K562 (cell line): ENCODE results near the gene NVL. TPM values are rescaled to one million over a fixed set of nuclear protein-coding genes. Genes with fewer than 3 reads are reported as not detected.
A peak's percentile ranks its signal among the peaks of the same experiment; 100 is the strongest.

Experiments
- ATAC-seq: fragments of 200-7000 bp; cut with Tn5 transposase; 3 replicates; pipeline ENCODE4 v1.9.1; 2020; ENCODE audit warnings: moderate library complexity
- BruUV-seq: library from RNA; stranded (reverse); fragments of 400-500 nt; replicated peaks from 2 replicates; lab custom pipeline; 2021; lab: Mats Ljungman, UMichigan
- CTCF ChIA-PET: fragments of 300-600 bp; formaldehyde crosslinking; extraction: SDS; loops from one replicate; lab custom pipeline; 2021; ENCODE audit warnings: low intra/inter-chr PET ratio; lab: Yijun Ruan, JAX
- POLR2A ChIA-PET: fragments of 300-600, 350-650 bp; sonication (Branson Sonifier 250); formaldehyde crosslinking; extraction: SDS; loops from one replicate; lab custom pipeline; 2021; ENCODE audit warnings: antibody characterized with exemption, inconsistent platforms; lab: Yijun Ruan, JAX
- DNase-seq, 4 experiments: peaks; one replicate each; pipeline versions ENCODE4 v3.0.0 to v3.0.0-alpha.2; 2011 to 2018; ENCODE audit warnings: low spot score in 3 of 4, mixed read lengths in 3 of 4; ENCODE audit errors: extremely low read depth in 1 of 4
- FAIRE-seq: peaks from 2 replicates; lab custom pipeline; 2011; peaks lifted over from hg19 to GRCh38; lab: Jason Lieb, UNC
- H2AFZ ChIP-seq: 2 replicates; pipeline ENCODE4 v1.6.0; 2011; ENCODE audit warnings: low read depth, low read length, control low read depth, inconsistent platforms
- H3K27ac ChIP-seq: fragments of 200-600 bp; 3 replicates; pipeline ENCODE4 v1.8.0; 2011; ENCODE audit warnings: low read depth, mild to moderate bottlenecking, control low read depth, inconsistent platforms, low read length, moderate library complexity, mixed read lengths; ENCODE audit errors: extremely low read depth
- H3K27me3 ChIP-seq, 2 experiments: fragments of 300-600 bp in 1 of 2; 2 replicates in 1 of 2; 3 replicates in 1 of 2; pipeline versions ENCODE4 v1.6.0 to v1.8.0; 2011; ENCODE audit warnings: inconsistent platforms in 2 of 2, low read length in 2 of 2, mild to moderate bottlenecking in 1 of 2, mixed read lengths in 1 of 2, moderate library complexity in 1 of 2; ENCODE audit not compliant: control insufficient read depth in 2 of 2, insufficient read depth in 2 of 2
- H3K36me3 ChIP-seq: fragments of 300-600 bp; 3 replicates; pipeline ENCODE4 v1.8.0; 2011; ENCODE audit warnings: mild to moderate bottlenecking, low read length, inconsistent platforms; ENCODE audit not compliant: control insufficient read depth, insufficient read depth
- H3K4me1 ChIP-seq, 2 experiments: fragments of 200-600 bp in 1 of 2; replicated peaks in 1 of 2; 2 replicates in 1 of 2; 3 replicates in 1 of 2; pipeline versions ENCODE4 v1.5.1 to v1.8.0; 2011; ENCODE audit warnings: inconsistent platforms in 2 of 2, low read length in 2 of 2, mild to moderate bottlenecking in 1 of 2, mixed read lengths in 1 of 2, moderate library complexity in 1 of 2; ENCODE audit not compliant: control insufficient read depth in 2 of 2, insufficient read depth in 2 of 2
- H3K4me2 ChIP-seq: 2 replicates; pipeline ENCODE4 v1.6.1; 2011; ENCODE audit warnings: low read length, control low read depth, inconsistent platforms, mixed read lengths; ENCODE audit not compliant: insufficient read depth
- H3K4me3 ChIP-seq: fragments of 200-600 bp; sonication (generic), shearing (Covaris generic); 2 replicates; pipeline ENCODE4 v1.5.1; 2016; ENCODE audit warnings: control low read depth, inconsistent platforms
- H3K79me2 ChIP-seq: fragments of 200-600 bp; 3 replicates; pipeline ENCODE4 v1.8.0; 2011; ENCODE audit warnings: low read length, inconsistent platforms; ENCODE audit not compliant: control insufficient read depth, insufficient read depth
- H3K9ac ChIP-seq, 2 experiments: 2 replicates each; pipeline versions ENCODE4 v1.6.0 to v1.6.1; 2011; ENCODE audit warnings: low read depth in 2 of 2, low read length in 2 of 2, control low read depth in 1 of 2, inconsistent platforms in 1 of 2, mild to moderate bottlenecking in 1 of 2, mixed read lengths in 1 of 2; ENCODE audit not compliant: insufficient read depth in 1 of 2
- H3K9me1 ChIP-seq: one replicate; pipeline ENCODE4 v1.6.0; 2011; ENCODE audit warnings: inconsistent platforms, mild to moderate bottlenecking, low read length, moderate library complexity; ENCODE audit not compliant: control insufficient read depth, insufficient read depth
- H3K9me3 ChIP-seq: replicated peaks from 2 replicates; pipeline ENCODE4 v1.5.1; 2011; ENCODE audit warnings: low read depth, low read length, inconsistent platforms; ENCODE audit not compliant: control insufficient read depth, insufficient read depth
- H4K20me1 ChIP-seq: replicated peaks from 2 replicates; pipeline ENCODE4 v1.6.1; 2011; ENCODE audit warnings: low read length, inconsistent platforms, mixed read lengths; ENCODE audit not compliant: control insufficient read depth, insufficient read depth
- C11orf30 ChIP-seq: fragments of 450-650 bp; IDR thresholded peaks from 2 replicates; pipeline ENCODE4 v1.6.1; 2016; ENCODE audit warnings: low read depth, mild to moderate bottlenecking
- CBX1 ChIP-seq: sonication (generic); IDR thresholded peaks from 2 replicates; pipeline ENCODE4 v1.6.1; 2016; ENCODE audit warnings: antibody characterized with exemption, low read depth, mild to moderate bottlenecking
- DDX20 ChIP-seq: fragments of 450-650 bp; IDR thresholded peaks from 2 replicates; pipeline ENCODE4 v1.6.1; 2016; ENCODE audit warnings: missing genetic modification characterization, low read depth, mild to moderate bottlenecking, missing compliant biosample characterization, moderate library complexity
- JUN ChIP-seq, 2 experiments: sonication (generic) in 1 of 2; formaldehyde crosslinking in 1 of 2; IDR thresholded peaks; 2 replicates each; pipeline versions ENCODE4 v1.6.1 to v1.8.0; 2012 to 2022; ENCODE audit warnings: borderline replicate concordance in 2 of 2, mild to moderate bottlenecking in 2 of 2, improper control_type of control experiment in 1 of 2, low read depth in 1 of 2, low read length in 1 of 2, missing genetic modification reagents in 1 of 2
- KDM1A ChIP-seq, 2 experiments: fragments of 450-650 bp; IDR thresholded peaks; 2 replicates each; pipeline ENCODE4 v1.6.1; 2016; ENCODE audit warnings: mild to moderate bottlenecking in 2 of 2
- KLF1 ChIP-seq: fragments of 450-650 bp; IDR thresholded peaks from 2 replicates; pipeline ENCODE4 v1.6.1; 2016; ENCODE audit warnings: missing genetic modification characterization, missing compliant biosample characterization
- MAFF ChIP-seq: IDR thresholded peaks from 2 replicates; pipeline ENCODE4 v1.6.1; 2012; ENCODE audit warnings: low read length, improper control_type of control experiment
- MAFG ChIP-seq: fragments of 450-650 bp; conservative IDR thresholded peaks from 2 replicates; pipeline ENCODE4 v1.6.1; 2016; ENCODE audit warnings: missing genetic modification characterization, missing compliant biosample characterization
- MAFK ChIP-seq: IDR thresholded peaks from 2 replicates; pipeline ENCODE4 v1.6.1; 2011; ENCODE audit warnings: low read length, improper control_type of control experiment
- MYBL2 ChIP-seq, 2 experiments: fragments of 450-650 bp in 1 of 2; sonication (generic) in 1 of 2; formaldehyde crosslinking in 1 of 2; IDR thresholded peaks; 2 replicates each; pipeline versions ENCODE4 v1.6.1 to v1.8.1; 2017 to 2022; ENCODE audit warnings: borderline replicate concordance in 1 of 2, inconsistent platforms in 1 of 2, low read depth in 1 of 2, mild to moderate bottlenecking in 1 of 2, missing genetic modification reagents in 1 of 2, moderate library complexity in 1 of 2
- NR3C1 ChIP-seq: sonication (generic); formaldehyde crosslinking; IDR thresholded peaks from 2 replicates; pipeline ENCODE4 v1.8.1; 2022; ENCODE audit warnings: missing genetic modification reagents
- TAL1 ChIP-seq: fragments of 450-650 bp; IDR thresholded peaks from 2 replicates; pipeline ENCODE4 v1.6.1; 2016; ENCODE audit warnings: mild to moderate bottlenecking
- ZNF146 ChIP-seq: IDR thresholded peaks from one replicate; pipeline ENCODE4 v1.6.1; 2018; ENCODE audit warnings: missing compliant biosample characterization; ENCODE audit not compliant: unreplicated experiment
- ZNF253 ChIP-seq: fragments of 250-450 bp; sonication (Bioruptor Pico); conservative IDR thresholded peaks from 2 replicates; pipeline ENCODE4 v1.6.1; 2021; ENCODE audit warnings: mild to moderate bottlenecking
- ZNF316 ChIP-seq: fragments of 450-650 bp; IDR thresholded peaks from 2 replicates; pipeline ENCODE4 v1.6.1; 2016
- WGBS: fragments of 100-300 bp; shearing (Covaris generic); methylation state at CpG from one replicate; pipeline ENCODE4 v1.1.6; 2016; ENCODE audit warnings: low coverage, mixed read lengths; ENCODE audit not compliant: insufficient coverage; ENCODE audit errors: missing lambda C conversion rate; 5-methylcytosine and 5-hydroxymethylcytosine counted together
- in situ Hi-C: fragments of 300-500 bp; cut with MboI; formaldehyde crosslinking; loops from 4 replicates; pipeline ENCODE4 v1.15.0; 2018; ENCODE audit warnings: inconsistent platforms, mixed read lengths
- intact Hi-C: fragments of 100-400 bp; cut with micrococcal nuclease; formaldehyde crosslinking; loops from 2 replicates; pipeline ENCODE4 v1.14.2; 2022
- polyA plus RNA-seq, 8 experiments: library from polyadenylated mRNA; depleted of rRNA in 4 of 8; stranded (reverse) in 5 of 8; unstranded in 3 of 8; fragments of >200 nt; fragmentation: Nextera tagmentation in 2 of 8; fragmentation: Illumina TruSeq in 1 of 8; extraction: Ambion mirVana in 2 of 8; extraction: Trizol in 1 of 8; gene quantifications; 2 replicates each; pipeline versions ENCODE4 v1.2.1 to v1.2.3, GENCODE V29; 2011 to 2014; ENCODE audit warnings: inconsistent platforms in 1 of 8, missing spikeins in 1 of 8
- total RNA-seq, 7 experiments: library from RNA; depleted of rRNA in 6 of 7; stranded (reverse); fragments of >200 nt in 6 of 7; fragmentation: Illumina TruSeq in 2 of 7; extraction: Trizol in 2 of 7; gene quantifications; 2 replicates each; pipeline versions ENCODE4 v1.2.1 to v1.2.3, GENCODE V29; 2011 to 2021; ENCODE audit warnings: low replicate concordance in 1 of 7
- TF ChIP-seq, protein P1 (sequence below): sonication (generic); formaldehyde crosslinking; IDR thresholded peaks from 2 replicates; pipeline ENCODE4 v1.9.0; 2022; ENCODE audit warnings: mild to moderate bottlenecking, missing genetic modification reagents
- TF ChIP-seq, protein P2 (sequence below): sonication (generic); formaldehyde crosslinking; IDR thresholded peaks from 2 replicates; pipeline ENCODE4 v1.8.0; 2022; ENCODE audit warnings: missing genetic modification reagents, mild to moderate bottlenecking, moderate library complexity, borderline replicate concordance
- TF ChIP-seq, protein P3 (sequence below): fragments of 450-650 bp; IDR thresholded peaks from 2 replicates; pipeline ENCODE4 v1.6.1; 2017; ENCODE audit warnings: mild to moderate bottlenecking, moderate library complexity

The NVL gene
- total and polyA plus RNA-seq, 9 of the 15 experiments (the other 6 are each of a cell fraction or from before 2014, with no cell fraction given), result 32.5 to 86.6 (median 62.9) TPM

DNA sequence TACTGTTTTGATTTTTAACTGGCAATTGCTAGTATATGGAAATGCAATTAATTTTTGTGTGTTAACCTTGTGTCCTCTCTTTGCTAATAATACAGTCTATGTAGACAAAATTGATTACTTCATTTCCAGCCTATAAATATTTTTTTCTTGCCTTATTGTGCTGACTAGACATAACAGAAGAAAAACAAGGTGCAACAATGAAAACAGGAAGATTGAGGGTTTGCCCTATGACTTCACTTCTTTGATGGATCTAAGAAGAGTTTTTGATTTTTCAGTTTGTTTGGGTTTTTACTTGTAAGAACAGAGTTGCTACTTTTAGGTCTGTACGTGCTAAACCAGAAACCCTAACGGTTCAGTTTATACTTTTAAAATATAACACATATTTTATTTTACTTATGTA lies 18.2 kb upstream of the NVL start:
- DNase-seq (no peak), FAIRE-seq (no peak)

DNA sequence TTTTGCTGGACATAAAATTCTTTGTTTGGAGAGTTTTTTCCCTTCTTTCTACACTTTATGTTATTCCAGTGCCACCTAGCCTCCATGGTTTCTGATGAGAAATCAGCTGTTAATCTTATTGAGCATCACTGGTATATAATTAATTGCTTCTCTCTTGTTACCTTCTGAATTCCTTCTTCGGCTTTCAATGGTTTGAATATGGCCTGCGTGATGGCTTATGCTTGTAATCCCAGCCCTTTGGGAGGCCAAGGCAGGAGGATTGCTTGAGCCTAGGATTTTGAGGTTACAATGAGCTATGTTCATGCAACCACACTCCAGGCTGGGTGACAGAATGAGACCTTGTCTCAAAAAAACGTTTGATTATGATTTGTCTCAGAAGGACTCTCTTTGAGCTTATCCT lies 13.7 kb upstream of the NVL start:
- POLR2A ChIA-PET, result interaction anchor here (0.7 to 1.3 kb wide), 3 partner anchors 9 to 14 kb away, joined by 3 to 4 read pairs (median 4); partner anchors contain the start of gene NVL
- TF ChIP-seq JUN (IDR thresholded peaks at IDR 0.05; ENCODE audit: borderline replicate concordance, low read depth, low read length) (peak; percentile 36; the same call in 1 of the 2 replicates), JUN (CRISPR knock-in tag; IDR thresholded peaks at IDR 0.05; ENCODE audit: borderline replicate concordance) (no peak), CBX1 (peak; percentile 93), ZNF253 (CRISPR knock-in tag) (no peak), KLF1 (tag) (no peak), KDM1A (IDR thresholded peaks at IDR 0.05) (peak in 1 of 2 experiments; percentile 39; a peak in 1 of 4 replicates), MYBL2 (IDR thresholded peaks at IDR 0.05; ENCODE audit: low read depth) (no peak), MYBL2 (CRISPR knock-in tag; IDR thresholded peaks at IDR 0.05; ENCODE audit: borderline replicate concordance) (no peak), ZNF146 (CRISPR knock-in tag) (no peak)
- TF ChIP-seq, protein P1, sequence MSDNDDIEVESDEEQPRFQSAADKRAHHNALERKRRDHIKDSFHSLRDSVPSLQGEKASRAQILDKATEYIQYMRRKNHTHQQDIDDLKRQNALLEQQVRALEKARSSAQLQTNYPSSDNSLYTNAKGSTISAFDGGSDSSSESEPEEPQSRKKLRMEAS, result no peak
- TF ChIP-seq, protein P2, sequence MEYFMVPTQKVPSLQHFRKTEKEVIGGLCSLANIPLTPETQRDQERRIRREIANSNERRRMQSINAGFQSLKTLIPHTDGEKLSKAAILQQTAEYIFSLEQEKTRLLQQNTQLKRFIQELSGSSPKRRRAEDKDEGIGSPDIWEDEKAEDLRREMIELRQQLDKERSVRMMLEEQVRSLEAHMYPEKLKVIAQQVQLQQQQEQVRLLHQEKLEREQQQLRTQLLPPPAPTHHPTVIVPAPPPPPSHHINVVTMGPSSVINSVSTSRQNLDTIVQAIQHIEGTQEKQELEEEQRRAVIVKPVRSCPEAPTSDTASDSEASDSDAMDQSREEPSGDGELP, result peak; percentile 28; the same call in 1 of the 2 replicates
- TF ChIP-seq, protein P3, sequence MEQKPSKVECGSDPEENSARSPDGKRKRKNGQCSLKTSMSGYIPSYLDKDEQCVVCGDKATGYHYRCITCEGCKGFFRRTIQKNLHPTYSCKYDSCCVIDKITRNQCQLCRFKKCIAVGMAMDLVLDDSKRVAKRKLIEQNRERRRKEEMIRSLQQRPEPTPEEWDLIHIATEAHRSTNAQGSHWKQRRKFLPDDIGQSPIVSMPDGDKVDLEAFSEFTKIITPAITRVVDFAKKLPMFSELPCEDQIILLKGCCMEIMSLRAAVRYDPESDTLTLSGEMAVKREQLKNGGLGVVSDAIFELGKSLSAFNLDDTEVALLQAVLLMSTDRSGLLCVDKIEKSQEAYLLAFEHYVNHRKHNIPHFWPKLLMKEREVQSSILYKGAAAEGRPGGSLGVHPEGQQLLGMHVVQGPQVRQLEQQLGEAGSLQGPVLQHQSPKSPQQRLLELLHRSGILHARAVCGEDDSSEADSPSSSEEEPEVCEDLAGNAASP, result no peak

More for the DNA sequence above, 18.2 kb upstream of the NVL start:
- in situ Hi-C loops (loop anchor here (25.0 kb wide), 1 partner anchor 236 kb away; the partner anchor contains the start of gene FBXO28), intact Hi-C loops (no loop called here)
- Histone ChIP-seq H3K27ac (no peak overlapping the region), H3K79me2 (no peaks in the 10 kb centered on the region), H4K20me1 (no peaks in the 10 kb centered on the region), H3K9me1 (no peaks in the 10 kb centered on the region), H3K9ac (no peak overlapping the region), H3K4me3 (no peak overlapping the region), H3K36me3 (no peaks in the 10 kb centered on the region), H3K9me3 (peaks cover 14% of the 10 kb centered on the region), H3K27me3 (no peaks in the 10 kb centered on the region), H3K4me2 (no peak overlapping the region), H2AFZ (no peak overlapping the region), H3K4me1 (no peaks in the 10 kb centered on the region)
- POLR2A ChIA-PET, result no interaction called here
- TF ChIP-seq MAFF, result peak; percentile 92
- no peak for TF ChIP-seq TAL1
- peak; percentile 88 for TF ChIP-seq C11orf30
- TF ChIP-seq MAFK, result peak; percentile 92
- no peak for TF ChIP-seq DDX20
- peak; percentile 94 for TF ChIP-seq ZNF316
- peak; percentile 83 for TF ChIP-seq MAFG (tag)
- no peak for TF ChIP-seq NR3C1 (CRISPR knock-in tag)
- WGBS, result 47% methylated on average over 2 of the region's 2 CpGs
- no TSS peak for BruUV-seq
- ATAC-seq, result no peak
- CTCF ChIA-PET, result no interaction called here

More for the DNA sequence above, 13.7 kb upstream of the NVL start:
- no peak overlapping the region for H3K9ac ChIP-seq
- H3K27ac ChIP-seq, result no peak overlapping the region
- BruUV-seq, result no TSS peak
- no peak for ATAC-seq
- no peak overlapping the region for H2AFZ ChIP-seq
- no peaks in the 10 kb centered on the region for H4K20me1 ChIP-seq
- H3K4me1 ChIP-seq, result peaks cover 0 to 6% of the 10 kb centered on the region in 2 experiments; a peak in 3 of 5 replicates
- H3K4me2 ChIP-seq, result no peak overlapping the region
- peak; percentile 11 for FAIRE-seq
- H3K36me3 ChIP-seq, result no peaks in the 10 kb centered on the region
- peaks cover 14% of the 10 kb centered on the region for H3K9me3 ChIP-seq
- no peaks in the 10 kb centered on the region for H3K27me3 ChIP-seq
- DNase-seq, result no peak
- 2% methylated on average over 3 of the region's 3 CpGs for WGBS
- H3K4me3 ChIP-seq, result no peak overlapping the region
- CTCF ChIA-PET, result no interaction called here
- intact Hi-C loops, result no loop called here
- H3K9me1 ChIP-seq, result no peaks in the 10 kb centered on the region
- in situ Hi-C loops, result loop anchor here (25.0 kb wide), 1 partner anchor 231 kb away; the partner anchor contains the start of gene FBXO28
- H3K79me2 ChIP-seq, result no peaks in the 10 kb centered on the region
